HG03060 (cell line): ENCODE results near the gene A3GALT2.

Experiments
- ATAC-seq: cut with Tn5 transposase; IDR thresholded peaks from one replicate; pipeline ENCODE4 v1.9.1; 2021; ENCODE audit warnings: low read depth, moderate number of reproducible peaks; ENCODE audit not compliant: unreplicated experiment

The A3GALT2 gene

DNA sequence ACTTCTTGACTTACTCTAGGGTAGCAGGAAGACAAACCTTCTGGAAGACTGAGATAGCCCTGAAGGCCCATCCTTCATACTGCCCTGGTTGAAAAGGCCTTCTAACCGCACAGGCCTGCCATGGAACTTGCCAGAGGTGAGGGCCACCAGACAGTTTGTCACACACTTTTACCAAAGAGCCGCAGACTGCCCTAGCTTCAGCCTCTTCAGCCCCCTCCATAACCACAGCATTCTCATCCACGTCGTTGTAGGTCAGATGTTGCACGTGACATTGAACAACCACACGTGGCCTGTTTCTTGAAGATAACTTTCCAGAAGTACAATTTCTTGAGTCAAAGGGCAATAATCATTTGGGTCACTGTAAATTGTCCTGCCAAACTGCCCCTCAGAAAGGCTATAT lies 45.7 kb downstream of the A3GALT2 start:
- ATAC-seq: no peak

GRCh38 chr1:33274446-33274845 lies 46.5 kb downstream of the A3GALT2 start:
- ATAC-seq: no peak

GRCh38 chr1:33273961-33274371 lies 46.9 kb downstream of the A3GALT2 start:
- no peak for ATAC-seq

DNA sequence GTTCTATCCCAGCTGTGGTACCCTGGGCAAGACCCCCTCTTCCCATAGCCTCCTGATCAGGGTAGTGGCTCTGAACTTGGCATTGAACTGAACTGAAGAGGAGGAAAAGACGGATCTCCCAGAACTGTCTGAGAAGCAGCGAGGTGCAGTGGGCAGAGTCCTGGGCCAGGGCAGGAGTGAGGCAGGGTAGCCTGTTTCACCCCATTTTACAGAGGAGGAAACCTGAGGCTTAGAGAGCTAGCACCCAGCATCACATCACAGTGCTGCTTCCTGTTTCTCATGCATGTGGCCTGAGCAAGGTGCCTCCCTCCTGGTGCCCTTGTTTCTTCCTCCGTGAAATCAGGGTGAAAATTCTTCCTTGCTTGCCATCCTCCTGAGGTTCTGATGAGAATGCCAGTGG lies 47.5 kb downstream of the A3GALT2 start:
- no peak for ATAC-seq

GRCh38 chr1:33272930-33273329 lies 48.0 kb downstream of the A3GALT2 start:
- no peak for ATAC-seq

DNA sequence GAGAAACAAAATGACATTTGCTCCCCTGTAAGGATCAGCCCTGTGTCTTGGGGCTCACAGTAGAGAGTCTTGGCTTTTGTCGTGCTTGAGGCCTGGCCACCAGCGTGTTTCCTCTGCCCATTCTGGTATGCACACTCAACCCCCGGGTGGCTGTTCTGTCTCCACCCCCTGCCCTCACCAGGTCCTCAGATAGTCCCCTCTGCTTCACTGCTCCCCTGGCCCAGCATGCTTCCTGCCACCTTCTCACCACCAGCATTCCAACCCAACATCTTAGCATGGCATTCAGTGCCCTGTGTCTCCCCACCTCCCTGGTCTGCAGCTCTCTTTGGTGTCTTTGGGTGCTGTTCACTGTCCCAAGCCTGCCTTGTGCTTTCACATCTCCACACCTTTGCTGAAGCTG lies 48.4 kb downstream of the A3GALT2 start:
- ATAC-seq: no peak

- no peak for ATAC-seq
These were observed 49.0 kb downstream of the A3GALT2 start for GRCh38 chr1:33271666-33272505.

DNA sequence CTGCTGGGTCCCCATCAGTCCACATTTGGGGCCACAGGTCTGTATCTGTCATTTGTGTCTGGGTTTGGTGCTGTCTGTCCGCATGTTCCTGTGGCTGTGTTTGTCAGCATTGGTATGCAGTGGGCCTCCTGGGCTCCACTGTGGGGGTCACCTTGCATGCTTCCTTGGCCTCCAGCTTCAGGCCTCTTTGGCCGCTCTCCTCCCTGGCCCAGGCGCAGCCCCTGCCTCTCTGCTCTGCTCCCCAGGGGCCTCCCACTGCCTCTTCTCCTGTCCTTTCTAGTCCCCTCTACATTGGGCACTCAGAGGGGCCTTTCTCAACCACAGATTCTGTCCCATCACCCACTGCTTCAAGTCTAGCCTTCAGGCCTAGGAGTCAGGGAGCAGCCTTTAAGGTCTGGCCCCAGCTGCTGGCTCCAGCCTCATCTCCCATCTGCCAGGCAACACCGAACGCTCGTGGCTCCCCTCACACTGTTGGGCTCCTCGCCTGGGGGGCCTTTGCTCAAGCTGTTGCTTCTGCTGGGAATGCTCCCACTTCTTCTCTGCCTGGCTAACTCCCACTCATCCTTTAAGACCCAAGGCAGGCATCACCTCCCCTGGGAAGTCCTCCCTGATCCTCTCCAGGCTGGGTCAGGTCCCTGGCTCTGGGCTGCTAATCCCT lies 50.0 kb downstream of the A3GALT2 start:
- no peak for ATAC-seq

DNA sequence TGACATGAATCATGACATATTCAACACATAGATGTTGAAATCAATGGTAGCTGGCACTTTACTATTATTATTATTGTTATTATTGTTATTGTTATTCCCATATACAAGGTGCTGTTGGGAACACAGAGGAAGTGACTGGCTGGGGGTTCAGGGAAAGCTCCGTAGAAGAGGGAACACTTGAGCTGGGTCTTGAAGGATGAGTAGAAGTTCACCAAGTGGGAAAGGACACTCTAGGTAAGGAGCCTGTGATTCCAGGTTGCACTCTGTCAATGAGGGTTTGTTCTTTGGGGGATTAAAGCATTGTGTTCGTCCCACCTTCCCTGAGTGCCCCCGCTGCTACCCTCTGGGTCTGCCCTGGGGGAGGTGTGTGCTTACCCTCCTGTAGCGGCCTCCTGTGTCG lies 50.5 kb downstream of the A3GALT2 start:
- ATAC-seq: no peak

- ATAC-seq: no peak
These were observed 51.3 kb downstream of the A3GALT2 start for GRCh38 chr1:33269621-33270020.

- no peak for ATAC-seq
These were observed 51.8 kb downstream of the A3GALT2 start for GRCh38 chr1:33268927-33269610.

DNA sequence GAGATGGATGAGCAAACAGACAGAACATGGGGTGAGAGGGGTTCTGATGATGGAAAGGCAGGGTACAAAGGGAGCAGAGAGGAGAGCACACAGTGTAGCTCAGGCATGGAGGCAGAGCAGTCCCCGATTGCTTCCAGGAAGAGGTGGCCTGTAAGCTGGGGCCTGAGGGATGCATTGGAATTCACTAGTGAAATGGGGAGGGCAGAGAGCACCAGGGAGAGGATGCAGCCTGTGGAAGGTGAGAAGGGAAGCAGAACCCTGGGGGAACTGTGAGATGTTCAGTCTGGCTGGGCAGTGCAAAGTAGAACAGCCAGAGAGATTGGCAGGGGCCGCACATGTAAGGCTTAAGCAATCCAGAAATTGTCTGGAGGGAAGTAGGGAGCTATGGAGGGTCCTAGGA lies 52.4 kb downstream of the A3GALT2 start:
- ATAC-seq: no peak

DNA sequence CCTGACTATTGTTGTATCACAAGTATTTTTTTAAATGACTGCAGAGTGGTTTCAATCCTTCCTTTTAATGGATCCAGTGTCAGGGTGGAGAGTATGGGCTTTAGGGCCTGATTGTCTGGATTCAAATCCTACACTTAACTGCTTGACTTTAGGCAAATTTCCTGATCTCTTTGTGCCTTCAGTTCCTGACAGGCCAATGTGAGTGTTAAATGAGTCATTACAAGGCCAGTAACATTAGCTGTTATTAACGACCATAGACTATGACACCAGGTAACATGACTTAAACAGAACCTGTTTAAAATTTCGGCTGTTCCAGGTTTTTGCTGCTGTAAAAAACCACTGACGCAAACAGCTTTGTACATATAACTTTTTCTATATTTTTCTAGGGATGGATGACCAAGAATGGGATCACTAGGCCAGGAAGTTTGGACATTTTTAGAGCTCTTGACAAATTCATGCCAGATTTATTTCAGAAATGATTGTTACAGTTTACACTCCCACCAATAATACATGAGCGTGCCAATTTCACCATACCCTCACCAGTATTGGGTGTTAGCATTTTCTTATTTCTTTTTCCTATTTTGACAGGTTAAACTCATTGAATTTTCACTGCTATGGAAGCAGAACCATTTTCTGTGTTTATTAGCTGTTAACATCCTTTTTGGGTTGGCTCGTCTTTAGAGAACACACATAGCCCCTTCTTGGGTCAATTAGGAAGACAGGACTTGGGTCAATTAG lies 53.3 kb downstream of the A3GALT2 start:
- no peak for ATAC-seq

GRCh38 chr1:33266766-33267165 lies 54.1 kb downstream of the A3GALT2 start:
- ATAC-seq: no peak

DNA sequence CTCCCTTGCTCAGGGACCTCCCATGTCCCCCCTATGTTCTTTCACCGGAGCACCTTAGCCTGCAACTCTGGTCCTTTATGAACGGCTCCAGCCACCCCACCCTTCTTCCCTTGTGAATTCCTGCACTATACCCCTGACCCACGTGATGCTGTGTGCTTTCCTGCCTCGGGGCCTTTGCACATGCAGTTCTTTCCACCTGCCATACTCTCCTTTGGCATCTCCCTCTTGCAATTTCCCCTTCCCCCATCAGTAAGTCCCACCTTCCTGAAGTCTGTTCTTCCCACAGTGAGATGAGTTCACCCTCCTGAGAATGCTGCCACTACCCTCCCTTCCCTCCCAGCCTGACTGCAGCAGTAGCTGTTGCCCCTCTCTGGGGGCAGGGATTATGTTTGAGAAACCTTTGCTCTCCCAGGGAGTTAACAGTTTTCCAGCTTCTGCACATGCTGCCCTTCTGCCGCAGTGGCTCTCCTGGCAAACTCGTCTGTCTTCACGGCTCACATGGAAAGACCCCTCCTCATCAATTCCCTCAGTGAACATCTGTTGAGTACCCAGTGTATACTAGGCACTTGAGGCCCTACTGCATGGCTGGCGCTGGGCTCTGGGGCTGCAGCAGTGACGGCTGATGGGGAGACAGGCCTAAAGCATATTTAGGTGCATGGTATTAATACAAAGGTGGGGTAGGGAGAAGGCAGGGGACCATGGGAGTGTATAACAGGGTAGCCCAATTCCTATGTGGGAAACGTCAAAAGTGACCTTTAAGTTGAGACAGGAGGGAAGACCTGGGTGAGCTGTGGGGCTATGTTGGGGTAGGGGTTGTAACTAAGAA lies 54.9 kb downstream of the A3GALT2 start:
- ATAC-seq: no peak

GRCh38 chr1:33263890-33264504 lies 56.9 kb downstream of the A3GALT2 start:
- no peak for ATAC-seq

DNA sequence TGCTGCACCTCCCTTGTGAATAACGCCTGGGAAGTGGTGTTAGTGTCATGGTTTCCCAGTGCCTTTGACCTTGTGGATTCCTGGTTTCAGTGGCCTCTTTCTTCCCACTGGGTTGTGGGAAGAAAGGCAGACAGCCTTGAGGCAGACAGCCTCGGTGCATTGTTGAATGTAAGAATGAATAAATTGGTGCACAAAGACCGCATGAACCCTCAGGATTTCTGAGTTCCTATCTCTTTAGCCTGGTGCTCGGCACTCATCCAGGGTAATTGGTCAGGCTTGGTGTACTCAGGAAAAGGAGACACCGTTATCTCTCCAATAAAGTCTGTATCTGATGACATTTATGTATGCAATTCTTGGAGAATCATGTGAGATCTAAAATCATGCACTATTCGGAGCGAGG lies 59.6 kb downstream of the A3GALT2 start:
- no peak for ATAC-seq

DNA sequence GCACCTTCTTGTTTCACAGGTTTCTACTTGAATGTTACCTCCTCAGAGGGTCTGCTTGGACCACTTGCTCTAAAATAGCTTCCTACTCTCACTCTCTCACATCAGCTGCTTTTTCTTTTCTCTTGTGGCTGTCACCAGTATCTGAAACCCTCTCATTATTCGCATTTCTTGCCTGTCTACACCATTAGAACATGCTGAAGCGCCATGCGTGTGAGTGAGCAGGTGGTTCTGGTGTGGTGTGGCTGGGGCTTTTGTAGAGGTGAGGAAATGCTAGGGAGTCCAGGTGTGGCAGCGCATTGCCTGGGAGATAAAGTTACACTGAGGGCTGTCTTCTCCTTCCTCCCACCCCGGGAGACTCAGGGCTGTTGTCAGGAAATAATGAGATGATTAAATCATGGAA lies 60.5 kb downstream of the A3GALT2 start:
- no peak for ATAC-seq

DNA sequence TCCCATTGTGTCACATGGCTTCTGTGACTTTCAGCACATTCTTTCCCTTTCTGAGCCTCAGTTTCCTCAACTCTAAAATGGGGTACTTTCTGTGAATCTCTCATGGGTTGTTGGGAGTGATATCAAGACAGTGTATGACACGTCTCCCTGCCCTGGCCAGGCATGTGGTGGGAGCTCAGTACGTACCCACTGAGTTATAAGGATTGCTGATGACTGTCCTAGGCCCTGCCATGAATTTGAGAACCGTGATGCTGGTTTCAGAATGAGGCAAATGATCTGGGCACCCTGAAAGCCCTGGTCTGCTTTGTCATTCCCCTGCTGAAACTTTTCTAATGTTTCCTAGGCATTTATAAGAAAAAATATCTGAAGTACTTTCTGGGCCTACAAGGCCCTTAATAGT lies 61.0 kb downstream of the A3GALT2 start:
- ATAC-seq: no peak
